ENCODE measurements around the gene SDK1. TPM values are rescaled to one million over a fixed set of nuclear protein-coding genes. Genes with fewer than 3 reads are reported as not detected.

Gene SDK1
- total RNA-seq, 1 donor from 2014 or later, result 225 TPM

DNA sequence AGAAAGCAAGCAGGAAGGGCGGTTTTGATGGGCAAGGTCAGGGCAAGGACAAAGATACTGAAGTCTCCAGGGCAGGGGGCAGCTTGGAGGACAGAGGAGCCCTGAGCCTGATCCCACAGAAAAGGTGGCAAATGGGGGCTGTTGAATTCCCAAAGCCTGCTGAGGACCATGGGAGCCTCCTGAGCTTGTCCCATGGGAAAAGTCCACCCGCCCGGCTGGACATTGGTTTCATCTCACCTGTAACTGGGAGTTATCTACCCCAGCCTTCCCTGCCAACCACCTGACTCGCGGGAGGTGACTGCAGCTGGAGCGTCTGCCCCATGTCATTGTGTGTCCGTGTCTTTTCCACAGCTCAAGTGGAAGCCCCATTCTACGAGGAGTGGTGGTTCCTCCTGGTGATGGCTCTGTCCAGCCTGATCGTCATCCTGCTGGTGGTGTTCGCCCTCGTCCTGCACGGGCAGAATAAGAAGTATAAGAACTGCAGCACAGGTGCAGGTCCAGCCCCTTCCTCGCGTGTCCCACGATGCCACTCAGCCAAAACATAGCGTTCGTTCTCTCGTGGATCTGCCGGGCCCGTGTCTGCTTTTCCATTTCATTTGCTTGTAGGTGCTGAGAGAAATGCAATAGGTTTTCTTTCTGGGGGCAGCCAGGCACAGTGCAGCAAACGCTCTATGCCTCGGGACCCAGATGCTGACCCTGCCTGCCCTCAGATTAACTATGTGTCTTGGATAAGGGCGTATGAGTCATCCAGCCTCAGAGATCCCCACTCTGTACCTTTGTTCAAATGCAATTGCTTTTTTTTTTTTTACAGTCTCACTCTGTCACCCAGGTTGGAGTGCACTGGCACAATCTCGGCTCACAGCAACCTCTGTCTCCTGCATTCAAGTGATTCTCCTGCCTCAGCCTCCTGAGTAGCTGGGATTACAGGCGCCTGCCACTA lies 936.5 kb downstream of the SDK1 start:
- Mint-ChIP-seq H3K4me1 (ENCODE audit: low read depth, unreplicated experiment) (peaks cover 9% of the 10 kb centered on the region), H3K27ac (ENCODE audit: unreplicated experiment) (peak overlapping the region; percentile 22), H3K4me3 (ENCODE audit: unreplicated experiment) (no peak overlapping the region), H3K9me3 (ENCODE audit: unreplicated experiment) (peaks cover 11% of the 10 kb centered on the region), H3K27me3 (ENCODE audit: unreplicated experiment) (peaks cover 17% of the 10 kb centered on the region), H3K36me3 (ENCODE audit: unreplicated experiment) (peaks cover 8% of the 10 kb centered on the region)
- TF ChIP-seq CTCF (IDR thresholded peaks at IDR 0.05; ENCODE audit: partially characterized antibody, unreplicated experiment), result no peak
- no peak for DNase-seq

GRCh38 chr7:4238861-4239260 lies 937.8 kb downstream of the SDK1 start:
- peaks cover 17% of the 10 kb centered on the region for H3K27me3 Mint-ChIP-seq (ENCODE audit: unreplicated experiment)
- no peak overlapping the region for H3K4me3 Mint-ChIP-seq (ENCODE audit: unreplicated experiment)
- H3K27ac Mint-ChIP-seq (ENCODE audit: unreplicated experiment), result no peak overlapping the region
- H3K9me3 Mint-ChIP-seq (ENCODE audit: unreplicated experiment), result peaks cover 14% of the 10 kb centered on the region
- peaks cover 9% of the 10 kb centered on the region for H3K4me1 Mint-ChIP-seq (ENCODE audit: low read depth, unreplicated experiment)
- no peak for TF ChIP-seq CTCF (IDR thresholded peaks at IDR 0.05; ENCODE audit: partially characterized antibody, unreplicated experiment)
- H3K36me3 Mint-ChIP-seq (ENCODE audit: unreplicated experiment), result peaks cover 19% of the 10 kb centered on the region
- no peak for DNase-seq

- Mint-ChIP-seq H3K27ac (ENCODE audit: unreplicated experiment) (peak overlapping the region; percentile 79), H3K4me1 (ENCODE audit: low read depth, unreplicated experiment) (peaks cover 9% of the 10 kb centered on the region), H3K4me3 (ENCODE audit: unreplicated experiment) (peak overlapping the region; percentile 47), H3K9me3 (ENCODE audit: unreplicated experiment) (peaks cover 18% of the 10 kb centered on the region), H3K36me3 (ENCODE audit: unreplicated experiment) (peaks cover 24% of the 10 kb centered on the region), H3K27me3 (ENCODE audit: unreplicated experiment) (peaks cover 17% of the 10 kb centered on the region)
- TF ChIP-seq CTCF (IDR thresholded peaks at IDR 0.05; ENCODE audit: partially characterized antibody, unreplicated experiment), result no peak
- DNase-seq, result no peak
These were observed 939.0 kb downstream of the SDK1 start for GRCh38 chr7:4240042-4240441.

DNA sequence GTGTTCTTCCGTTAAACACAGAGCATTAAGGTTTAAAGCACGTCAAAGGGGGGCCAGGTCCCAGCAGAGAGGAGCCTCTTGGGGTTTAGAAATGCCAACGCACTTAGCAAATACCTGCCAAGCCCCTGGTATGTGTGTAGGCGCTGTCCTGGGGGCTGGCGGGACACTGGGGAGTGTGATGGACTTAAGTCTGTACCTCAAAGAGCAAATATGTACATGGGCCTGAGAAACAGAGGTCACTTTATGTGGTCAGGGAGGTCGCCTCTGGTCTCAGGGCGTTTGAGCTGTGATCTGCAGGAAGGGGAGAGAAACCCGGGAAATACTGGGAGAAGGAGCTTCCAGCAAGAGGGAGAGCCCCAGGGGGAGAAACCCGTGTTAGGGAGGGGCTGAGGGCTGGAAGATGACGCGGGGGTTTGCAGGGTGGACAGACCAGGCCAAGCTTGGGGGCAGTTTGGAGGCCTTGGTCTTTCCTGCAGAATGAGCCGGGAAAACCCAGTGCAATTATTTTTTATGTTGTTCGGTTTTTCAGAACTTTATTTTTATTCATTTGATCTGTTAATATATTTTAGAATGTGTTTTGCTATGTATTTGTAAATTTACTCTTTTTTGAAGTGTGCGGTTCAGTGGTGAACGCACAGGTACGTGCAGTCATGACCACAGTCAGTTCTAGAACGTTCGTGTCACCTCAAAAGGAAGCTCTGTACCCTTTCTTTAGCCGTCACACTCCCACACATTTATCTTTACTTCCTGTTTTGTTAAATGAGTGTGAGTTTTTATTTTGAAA lies 939.7 kb downstream of the SDK1 start:
- Mint-ChIP-seq H3K4me1 (ENCODE audit: low read depth, unreplicated experiment) (peaks cover 11% of the 10 kb centered on the region), H3K27me3 (ENCODE audit: unreplicated experiment) (peaks cover 18% of the 10 kb centered on the region), H3K4me3 (ENCODE audit: unreplicated experiment) (no peak overlapping the region), H3K36me3 (ENCODE audit: unreplicated experiment) (peaks cover 30% of the 10 kb centered on the region), H3K27ac (ENCODE audit: unreplicated experiment) (no peak overlapping the region), H3K9me3 (ENCODE audit: unreplicated experiment) (peaks cover 18% of the 10 kb centered on the region)
- TF ChIP-seq CTCF (IDR thresholded peaks at IDR 0.05; ENCODE audit: partially characterized antibody, unreplicated experiment), result no peak
- DNase-seq, result no peak
